HG02970 (cell line): Measurements from ENCODE around the gene OSBPL5.
"Not testable (repeated sequence)": the region's sequence is repeated elsewhere in the genome, so short reads cannot be mapped to it uniquely, and the experiment has no call there.

Experiments
- ATAC-seq: cut with Tn5 transposase; IDR thresholded peaks from one replicate; pipeline ENCODE4 v1.9.1; 2021; ENCODE audit warnings: mild to moderate bottlenecking, moderate library complexity, moderate number of reproducible peaks; ENCODE audit not compliant: unreplicated experiment, low FRiP score

The OSBPL5 gene

DNA sequence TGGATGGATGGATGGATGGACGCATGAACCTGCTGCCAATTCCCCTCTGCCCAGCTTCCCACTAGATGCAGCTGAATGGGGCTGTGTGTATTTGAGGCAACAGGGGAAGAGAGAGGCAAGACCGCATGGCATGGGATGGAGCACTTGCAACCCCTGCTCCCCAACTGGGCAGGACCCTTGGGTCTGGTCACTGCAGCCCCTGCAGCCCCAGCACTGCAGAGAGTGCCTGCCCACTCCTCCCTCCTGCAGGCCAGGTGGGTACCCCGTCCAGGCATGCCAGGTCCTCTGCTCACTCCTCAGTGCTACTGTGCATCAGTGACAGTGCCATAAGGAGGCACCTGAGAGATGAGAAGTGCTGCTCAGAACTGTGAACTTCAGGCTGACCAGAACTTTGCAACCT lies 40.3 kb downstream of the OSBPL5 start:
- ATAC-seq, result no peak

DNA sequence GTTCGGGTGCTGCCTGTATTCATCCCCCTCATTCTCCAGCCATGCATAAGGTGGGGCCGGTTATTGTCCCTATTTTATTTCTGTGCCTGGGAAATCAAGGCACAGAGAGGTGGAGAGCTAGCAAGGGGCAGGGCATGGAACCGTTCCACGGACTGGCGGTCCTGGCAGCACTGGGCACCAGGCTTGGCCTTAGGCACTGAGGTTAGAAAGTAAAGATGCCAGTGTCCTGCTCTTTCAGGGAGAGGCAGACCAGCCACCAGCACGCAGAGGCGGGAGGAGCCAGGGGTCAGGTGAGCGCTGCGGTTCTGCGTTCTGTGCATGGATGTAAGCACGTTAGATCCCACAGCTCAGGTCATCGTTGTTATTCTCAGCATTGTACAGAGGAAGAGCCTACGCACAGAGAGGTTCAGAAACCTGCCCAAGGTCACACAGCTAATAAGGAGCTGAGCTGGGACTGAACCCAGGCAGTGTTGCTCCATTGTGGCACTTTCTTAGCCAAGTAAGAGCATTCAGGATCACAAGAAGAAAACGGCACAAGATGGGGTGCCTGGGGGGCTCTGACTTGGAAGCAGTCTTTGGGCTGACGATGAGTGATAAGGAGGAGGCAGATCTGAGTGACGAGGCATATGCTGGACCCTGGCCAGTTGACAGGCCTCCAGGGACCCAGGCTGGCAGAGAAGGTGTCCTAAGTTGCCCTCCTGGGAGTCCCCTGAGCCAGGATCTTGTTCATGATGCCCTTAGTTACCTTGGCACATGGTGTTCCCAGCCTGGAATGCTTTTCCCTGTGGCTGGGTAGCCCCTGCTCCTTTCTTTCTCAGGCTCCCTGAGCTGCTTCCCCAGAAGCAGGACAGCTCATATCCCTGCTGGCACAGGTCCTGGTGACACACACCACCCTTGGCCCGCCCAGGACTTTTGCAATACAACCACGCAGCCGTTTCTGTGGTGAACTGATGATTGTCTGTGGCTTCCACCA lies 41.1 kb downstream of the OSBPL5 start:
- ATAC-seq, result no peak

DNA sequence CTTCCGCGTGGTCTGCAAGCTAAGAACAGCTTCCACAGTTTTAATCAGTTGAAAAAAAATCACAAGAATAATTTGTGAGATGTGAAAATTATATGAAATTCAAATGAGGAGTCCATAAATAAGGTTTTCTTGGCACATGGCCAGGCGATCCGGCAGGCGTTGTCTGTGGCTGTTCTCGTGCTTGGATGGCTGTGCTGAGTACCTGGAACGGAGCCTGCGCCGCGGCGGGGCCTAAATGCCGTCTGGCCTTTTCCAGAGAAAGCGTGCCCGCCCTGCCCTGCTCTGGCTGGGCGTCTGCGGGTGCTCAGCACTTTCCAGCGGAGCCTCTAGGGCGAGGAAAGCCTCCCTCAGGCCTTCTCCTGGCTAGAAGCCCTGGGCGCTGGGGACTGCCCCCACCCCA lies 41.8 kb downstream of the OSBPL5 start:
- no peak for ATAC-seq

DNA sequence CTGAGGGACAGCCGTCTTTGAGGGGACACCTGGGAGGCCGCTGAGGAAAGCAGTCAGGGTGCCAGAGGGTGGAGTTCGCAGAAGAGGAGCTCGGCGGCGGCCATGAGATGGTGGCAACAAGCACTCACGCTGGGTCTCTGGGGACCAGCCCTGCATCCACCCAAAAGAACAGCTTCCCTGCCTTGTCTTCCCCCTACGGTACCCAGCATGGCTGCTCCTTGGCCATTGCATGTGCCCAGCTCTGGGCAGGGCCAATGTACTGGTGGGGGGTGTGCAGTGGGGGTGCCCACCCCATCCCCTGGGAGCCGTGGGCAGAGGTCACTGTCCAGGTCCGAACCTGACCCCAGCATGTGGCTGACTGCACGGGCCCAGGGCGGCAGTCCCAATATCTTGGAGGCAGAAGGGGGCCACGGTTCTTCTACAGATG lies 42.3 kb downstream of the OSBPL5 start:
- no peak for ATAC-seq

DNA sequence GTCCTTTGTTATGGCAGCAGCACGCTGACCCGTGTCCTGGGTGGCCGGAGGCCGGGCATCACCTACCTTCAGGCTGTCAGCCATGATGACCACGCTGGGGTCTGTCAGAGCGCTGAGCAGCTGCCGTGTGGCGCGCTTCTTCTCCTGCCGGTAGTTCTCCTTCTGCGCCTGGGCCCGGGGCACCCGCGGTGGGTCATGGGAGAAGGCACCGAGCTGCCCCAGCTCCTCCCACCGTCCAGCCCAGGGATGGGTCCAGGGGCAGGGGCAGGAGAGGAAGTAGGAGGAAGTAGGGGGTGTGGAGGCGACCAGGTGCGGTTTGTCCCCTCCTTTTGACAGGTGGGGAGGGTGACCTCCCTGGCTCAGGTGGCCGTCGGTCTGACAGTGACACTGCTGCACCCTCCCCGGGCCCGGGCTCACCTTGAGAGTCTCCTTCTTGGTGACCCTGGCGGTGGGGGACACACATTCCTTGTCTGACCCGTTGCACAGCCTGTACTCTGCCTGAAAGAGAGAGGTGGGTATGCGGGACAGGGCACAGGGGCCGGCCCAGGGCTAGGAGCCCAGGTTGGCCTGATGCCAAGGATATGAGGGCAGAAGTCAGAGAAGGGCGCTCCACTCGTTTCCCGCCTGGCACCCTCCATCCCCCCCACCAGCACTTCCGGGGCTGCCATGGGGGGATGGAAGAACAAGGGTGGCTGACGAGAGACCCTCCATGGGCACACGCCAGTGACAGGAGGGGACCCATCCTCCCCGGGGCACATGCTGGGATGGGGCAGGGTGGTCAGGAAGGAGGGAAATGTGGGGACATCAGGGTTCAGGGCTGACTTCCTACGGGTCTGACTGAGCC lies 43.0 kb downstream of the OSBPL5 start:
- no peak for ATAC-seq

DNA sequence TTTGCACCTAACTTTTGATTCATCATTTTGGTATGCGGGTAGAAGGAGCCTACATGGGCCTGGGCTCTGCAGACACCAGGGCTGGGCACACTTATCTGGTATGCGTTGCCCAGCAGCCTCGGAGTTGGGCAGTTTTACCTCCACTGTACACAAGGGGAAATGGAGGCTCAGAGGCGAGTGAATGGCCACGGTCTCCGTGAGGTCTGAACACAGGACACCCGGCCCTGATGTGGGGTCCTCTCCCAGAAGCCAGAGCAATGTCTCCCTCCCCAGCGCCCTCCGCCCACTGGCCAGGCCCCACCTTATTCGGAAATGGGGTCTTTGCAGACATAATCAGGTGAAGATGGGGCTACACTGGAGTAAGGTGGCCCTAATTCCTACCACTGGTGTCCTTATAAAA lies 43.7 kb downstream of the OSBPL5 start:
- no peak for ATAC-seq

DNA sequence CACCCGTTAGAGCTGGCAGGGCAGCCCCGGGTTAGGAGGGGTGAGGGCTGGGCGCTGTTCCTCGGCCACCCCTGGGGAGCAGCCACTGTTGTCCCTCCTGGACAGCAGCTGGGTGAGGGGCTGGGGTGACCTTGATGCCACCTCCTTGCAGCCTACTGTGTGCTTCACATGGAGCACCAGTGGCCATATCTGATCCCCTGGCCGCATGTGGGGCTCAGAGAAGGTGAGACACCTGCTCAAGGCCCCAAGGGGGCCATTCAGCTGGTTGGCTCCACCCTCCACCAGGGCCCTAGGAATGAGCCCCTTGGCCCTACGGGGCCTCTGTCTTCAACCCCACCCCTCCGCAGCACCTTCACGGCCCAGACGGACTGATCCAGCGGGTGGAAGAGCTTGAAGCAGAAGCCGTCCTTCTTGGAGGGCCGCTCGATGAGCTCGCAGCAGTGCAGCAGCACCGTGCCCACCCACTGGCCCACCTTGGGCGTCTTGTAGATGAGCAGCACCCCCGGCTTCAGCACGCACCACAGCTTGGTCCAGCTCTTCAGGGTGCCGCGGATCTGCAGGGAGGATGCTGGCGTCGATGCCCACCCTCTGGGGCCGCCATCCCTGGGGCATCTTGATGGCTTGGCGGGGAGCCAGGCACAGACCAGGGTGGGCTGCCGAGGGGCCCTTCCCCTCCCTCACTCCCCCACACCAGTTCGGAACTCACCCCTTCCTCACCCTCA lies 44.9 kb downstream of the OSBPL5 start:
- no peak for ATAC-seq

DNA sequence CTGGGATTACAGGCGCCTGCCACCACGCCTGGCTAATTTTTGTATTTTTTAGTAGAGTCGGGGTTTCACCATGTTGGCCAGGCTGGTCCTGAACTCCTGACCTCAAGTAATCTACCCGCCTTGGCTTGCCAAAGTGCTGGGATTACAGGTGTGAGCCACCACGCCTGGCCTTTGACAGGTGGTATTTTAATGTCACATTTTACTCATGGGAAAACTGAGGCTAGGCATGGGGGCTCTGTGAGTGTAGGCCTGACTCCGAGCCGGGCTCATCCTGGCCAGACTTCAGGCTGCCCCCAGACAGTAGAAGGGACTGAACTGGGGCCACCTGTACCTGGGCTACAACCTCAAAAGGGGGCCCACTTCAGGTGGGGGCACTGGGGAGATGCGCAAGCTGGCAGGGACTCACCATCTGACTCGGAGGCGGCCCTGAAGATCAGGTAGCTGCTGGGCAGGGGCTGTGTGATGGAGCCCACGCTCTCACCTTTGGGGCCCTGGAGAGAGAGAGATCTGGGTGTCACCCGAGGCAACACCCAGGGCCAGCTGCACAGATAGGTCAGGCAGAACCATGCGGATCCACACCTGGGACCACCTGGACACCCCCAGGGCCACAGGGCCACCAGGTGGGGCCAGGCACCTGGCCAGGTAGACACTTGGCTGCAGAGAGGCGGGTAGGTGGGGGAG lies 45.8 kb downstream of the OSBPL5 start:
- ATAC-seq, result no peak

DNA sequence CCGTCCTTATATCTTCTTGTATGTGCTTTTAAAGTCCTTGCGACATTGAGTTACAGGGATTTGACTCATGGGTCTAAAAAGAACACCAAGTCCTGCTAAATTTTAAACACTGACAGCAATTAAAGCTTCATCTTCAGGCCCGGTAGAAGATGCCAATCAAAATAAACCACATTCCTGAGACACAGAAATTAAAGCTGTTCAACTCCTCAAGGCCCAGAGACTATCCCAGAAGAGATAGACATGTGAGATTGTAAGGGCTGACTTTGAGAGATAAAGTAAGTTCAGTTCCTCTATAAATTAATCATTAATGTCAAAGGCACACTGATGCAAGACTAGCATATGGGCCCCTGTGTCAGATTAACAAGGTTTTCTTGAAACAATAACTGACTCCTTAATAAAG lies 49.8 kb downstream of the OSBPL5 start:
- ATAC-seq, result no peak

DNA sequence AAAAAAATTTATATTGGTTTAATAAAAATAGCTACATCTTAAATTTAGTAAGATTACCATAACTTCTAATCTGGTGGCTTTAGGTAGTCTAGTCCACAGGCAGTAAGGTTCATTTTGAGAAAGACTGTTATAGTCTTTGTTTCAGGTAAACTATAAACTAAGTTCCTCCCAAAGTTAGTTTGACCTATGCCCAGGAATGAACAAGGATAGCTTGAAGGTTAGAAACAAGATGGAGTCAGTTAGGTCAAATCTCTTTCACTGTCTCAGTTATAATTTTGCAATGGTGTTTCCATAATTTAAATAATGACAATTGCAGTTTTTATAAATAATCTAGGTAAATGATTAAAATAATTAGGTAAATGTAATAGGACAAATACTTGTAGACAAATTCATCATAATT lies 51.4 kb downstream of the OSBPL5 start:
- ATAC-seq, result not testable (repeated sequence)

DNA sequence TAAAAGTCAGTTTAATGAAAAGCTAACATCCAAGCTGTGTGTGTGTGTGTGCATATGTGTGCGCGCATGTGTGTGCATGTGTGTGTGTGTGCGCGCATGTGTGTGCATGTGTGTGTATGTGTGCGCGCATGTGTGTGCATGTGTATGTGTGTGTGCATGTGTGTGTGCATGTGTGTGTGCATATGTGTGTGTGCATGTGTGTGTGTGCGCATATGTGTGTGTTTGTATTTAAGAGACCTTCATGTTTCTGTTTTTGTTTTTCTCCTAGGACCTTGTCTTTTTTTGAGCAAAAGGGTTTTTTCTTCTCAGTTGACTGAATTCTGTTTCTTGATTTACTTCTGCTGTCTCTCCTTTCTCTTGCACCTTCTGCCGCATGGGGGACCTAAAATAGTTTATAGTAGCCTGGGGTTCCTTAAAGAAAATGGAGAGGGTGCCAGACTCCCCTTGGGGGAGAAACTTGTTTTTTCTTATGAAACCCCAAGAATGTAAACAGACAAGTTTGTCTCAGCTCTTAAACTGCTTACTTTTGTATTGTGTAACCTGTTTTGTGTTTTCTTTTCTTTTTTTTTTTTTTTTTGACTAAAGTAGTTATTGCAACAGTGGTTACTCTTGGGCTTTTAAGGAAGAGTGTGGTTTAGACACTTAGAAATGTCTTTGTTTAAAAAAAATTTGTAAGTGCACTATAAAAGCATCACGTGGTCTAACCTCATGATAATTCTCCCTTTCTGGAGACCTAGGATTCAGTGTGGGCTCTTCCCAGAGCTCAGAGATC lies 53.0 kb downstream of the OSBPL5 start:
- no peak for ATAC-seq

DNA sequence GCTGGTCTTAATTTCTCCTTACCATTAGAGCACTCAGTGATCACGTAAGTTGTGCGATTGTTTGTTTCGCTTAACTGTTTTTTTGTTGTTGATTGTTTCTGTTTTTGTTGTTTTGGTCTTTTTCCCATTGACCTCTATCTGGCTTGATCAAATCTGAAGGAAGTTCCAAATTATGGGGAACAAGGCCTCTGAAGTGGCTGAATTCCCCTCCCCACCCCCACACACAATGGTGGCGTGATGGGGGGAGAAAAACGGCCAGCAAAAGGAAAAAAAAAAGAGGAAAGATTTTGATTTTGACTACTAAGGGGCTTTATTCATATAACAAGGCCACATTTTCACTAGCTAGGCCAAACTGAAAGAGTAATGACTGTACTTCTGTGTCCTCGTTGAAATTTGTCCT lies 53.6 kb downstream of the OSBPL5 start:
- ATAC-seq, result no peak

DNA sequence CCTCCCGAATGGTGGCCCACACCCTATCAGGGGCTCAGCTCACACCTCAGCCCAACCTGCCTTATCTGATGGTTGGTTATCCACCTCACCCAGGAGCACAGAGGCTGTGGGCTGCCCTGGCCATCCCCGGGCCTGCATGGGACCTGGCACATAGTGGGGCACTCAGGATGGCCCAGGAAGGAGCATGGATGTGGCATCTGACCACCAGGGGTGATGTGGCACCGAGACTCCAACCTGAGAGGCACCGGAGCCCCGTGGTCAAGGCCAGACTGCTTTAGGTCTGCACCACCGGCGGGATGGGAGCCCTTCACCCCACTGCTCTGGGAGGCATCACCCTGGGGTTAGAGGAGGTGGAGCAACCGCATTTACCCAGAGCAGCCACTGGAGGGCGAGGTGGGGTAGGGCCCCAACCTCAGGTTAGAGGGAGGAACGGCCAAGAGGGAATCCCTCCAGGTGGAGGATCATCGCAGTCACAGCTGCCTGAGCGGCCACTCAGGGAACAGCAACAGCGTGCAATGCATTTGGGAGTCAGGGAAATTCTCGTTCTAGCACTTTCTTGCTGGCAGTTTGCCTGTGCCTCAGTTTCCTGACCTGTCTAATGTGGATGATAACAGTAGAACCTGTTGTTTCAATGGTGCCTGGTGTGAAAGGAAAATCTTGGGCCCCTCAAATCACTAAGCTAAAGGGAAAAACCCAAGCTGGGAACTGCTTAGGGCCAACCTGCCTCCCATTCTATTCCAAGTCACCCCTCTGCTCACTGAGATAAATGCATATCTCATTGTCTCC lies 55.0 kb downstream of the OSBPL5 start:
- no peak for ATAC-seq

DNA sequence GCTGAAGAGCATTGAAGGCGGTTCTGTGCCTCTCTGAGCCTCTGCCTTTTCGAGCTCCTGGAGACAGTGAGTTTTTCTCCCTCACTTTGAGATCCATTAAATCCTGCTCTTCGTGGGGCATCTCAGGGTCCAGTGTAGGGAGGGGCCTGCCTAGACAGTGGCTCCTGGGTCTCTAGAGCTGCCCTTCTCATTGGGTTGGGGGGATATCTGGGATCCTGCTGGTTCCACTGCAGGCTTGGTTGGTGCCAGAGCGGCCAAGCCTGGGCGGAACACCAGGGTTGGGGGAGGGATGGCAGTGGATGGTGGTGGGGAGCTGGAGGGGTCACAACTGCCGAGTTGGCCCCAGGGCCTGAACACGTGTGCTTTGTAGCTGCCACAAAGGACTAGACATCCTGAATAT lies 55.7 kb downstream of the OSBPL5 start:
- ATAC-seq, result no peak

DNA sequence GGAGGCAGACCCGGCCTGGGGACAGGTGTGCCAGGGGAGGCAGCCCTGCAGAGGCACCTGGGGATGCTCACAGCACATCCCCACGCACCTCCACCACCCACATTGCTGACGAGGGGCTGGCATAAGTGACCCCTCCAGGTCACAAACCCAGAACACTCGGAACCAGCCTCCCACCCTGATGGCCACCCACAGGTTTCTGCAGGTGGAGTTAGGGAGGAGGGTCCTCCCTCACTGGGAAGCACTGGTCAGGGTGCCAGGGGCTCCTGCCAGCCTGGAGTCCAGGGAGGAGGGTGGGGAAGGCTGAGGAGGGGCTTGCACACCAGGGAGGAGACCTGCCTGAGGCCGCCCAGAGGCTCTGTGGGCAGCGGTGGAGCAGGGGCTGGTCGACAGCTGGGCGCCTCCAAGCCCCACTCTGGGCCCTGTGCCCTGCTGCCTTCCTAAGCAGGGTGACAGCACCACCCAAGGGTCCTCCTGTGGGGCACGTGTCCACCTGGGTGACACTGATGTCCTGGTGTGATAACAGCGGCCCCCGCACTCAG lies 56.9 kb downstream of the OSBPL5 start:
- ATAC-seq, result no peak

DNA sequence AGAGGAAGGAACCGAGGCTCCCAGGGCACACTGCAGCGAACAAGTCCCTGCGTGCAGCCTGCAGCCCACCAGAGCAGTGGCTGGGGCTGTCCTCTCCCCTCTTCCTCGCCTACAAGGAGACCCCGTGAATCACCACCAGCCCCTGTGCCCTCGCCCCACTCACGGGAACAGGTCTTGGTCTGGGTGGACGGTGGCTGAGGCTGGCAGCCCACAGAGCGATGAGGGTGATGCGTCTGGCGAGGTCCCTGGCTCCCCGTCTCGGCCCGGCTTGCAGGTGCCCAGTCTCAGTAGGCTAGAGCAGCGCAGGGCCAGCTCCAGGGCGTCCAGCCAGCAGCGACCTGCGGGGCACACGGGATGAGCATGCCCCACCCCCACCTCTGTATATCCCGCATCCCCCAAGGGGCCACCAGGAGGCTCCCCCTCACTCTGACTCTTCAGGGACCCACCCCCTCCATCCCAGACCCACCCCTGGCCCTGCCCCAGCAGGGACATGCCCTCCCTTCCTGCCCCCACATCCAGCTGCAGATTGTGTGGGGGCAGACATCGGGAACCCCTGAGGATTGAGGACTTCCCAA lies 57.4 kb downstream of the OSBPL5 start:
- ATAC-seq, result no peak

DNA sequence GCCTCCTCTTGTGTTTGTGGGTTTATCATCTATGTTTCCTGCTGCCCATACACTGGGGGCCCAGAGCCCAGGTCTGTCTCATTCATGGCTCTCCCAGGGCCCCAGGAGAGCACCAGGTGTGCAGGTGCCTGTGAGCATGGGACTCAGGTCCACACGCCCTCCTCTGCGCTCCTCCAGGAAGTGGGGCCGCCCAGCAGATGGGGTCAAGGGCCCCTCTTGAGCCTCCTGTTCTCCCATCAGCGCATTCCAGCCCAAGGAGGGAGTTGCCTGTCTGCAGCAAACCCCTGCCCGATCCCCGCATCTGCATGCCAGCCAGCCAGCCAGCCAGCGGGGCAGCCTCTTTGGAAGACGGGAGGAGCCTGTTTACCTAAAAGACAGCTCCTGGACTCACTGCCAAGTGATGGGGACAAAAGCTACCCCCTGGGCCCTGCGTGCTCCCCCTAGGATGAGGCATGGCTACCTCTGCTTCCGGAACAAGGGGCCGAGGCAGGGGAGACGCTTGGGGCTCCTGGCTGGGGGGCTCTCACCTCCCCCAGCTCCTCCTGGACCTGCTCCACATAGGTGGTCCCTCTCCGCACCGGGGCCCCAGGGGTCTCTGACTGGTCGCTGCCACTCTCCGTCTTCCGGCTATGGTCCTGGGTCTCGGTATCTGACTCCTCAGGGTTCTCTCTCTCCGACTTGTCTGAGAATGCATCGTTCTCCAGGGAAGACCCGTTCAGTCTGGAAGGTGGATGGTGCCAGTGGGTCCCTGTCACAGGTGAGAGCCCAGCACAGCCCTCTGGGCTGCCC lies 58.2 kb downstream of the OSBPL5 start:
- no peak for ATAC-seq
